Activated naive CD8-positive, alpha-beta T cell treated with anti-CD3 and anti-CD28 coated beads, Interleukin-2, amount 10 ng/mL, durations not matched to agents 7 days and 5 days (primary cell): Measurements from ENCODE around the gene SPATS2. TPM values are rescaled to one million over a fixed set of nuclear protein-coding genes. Genes with fewer than 3 reads are reported as not detected.
A peak's percentile ranks its signal among the peaks of the same experiment; 100 is the strongest.

Experiments used
- ATAC-seq: fragments of 150-1000 bp; cut with Tn5 transposase; one replicate; pipeline ENCODE4 v1.10.0; 2021; ENCODE audit warnings: low read depth, moderate library complexity
- POLR2A ChIA-PET: fragments of 350-600 bp; sonication (Branson Sonifier 250); formaldehyde crosslinking; loops from one replicate; lab custom pipeline; 2021; ENCODE audit warnings: antibody characterized with exemption; lab: Charles Lee
- DNase-seq: peaks from one replicate; pipeline ENCODE4 v3.0.0; 2021
- H3K27ac Mint-ChIP-seq: one replicate; pipeline ENCODE4 v1.8.0; 2022; ENCODE audit warnings: mild to moderate bottlenecking, mixed read lengths
- H3K27me3 Mint-ChIP-seq: one replicate; pipeline ENCODE4 v1.8.0; 2022; ENCODE audit warnings: mild to moderate bottlenecking, moderate library complexity, mixed read lengths
- H3K36me3 Mint-ChIP-seq: one replicate; pipeline ENCODE4 v1.8.0; 2021; ENCODE audit warnings: mild to moderate bottlenecking, mixed read lengths
- H3K4me1 Mint-ChIP-seq: one replicate; pipeline ENCODE4 v1.8.0; 2021; ENCODE audit warnings: mixed read lengths
- H3K4me3 Mint-ChIP-seq: one replicate; pipeline ENCODE4 v1.8.0; 2022; ENCODE audit warnings: mild to moderate bottlenecking, moderate library complexity, mixed read lengths
- H3K9me3 Mint-ChIP-seq: one replicate; pipeline ENCODE4 v1.8.0; 2021; ENCODE audit warnings: mixed read lengths
- total RNA-seq, 2 experiments: library from RNA; stranded (reverse); gene quantifications; one replicate each; pipeline ENCODE4 v1.2.3, GENCODE V29; 2021

The SPATS2 gene
- total RNA-seq, 2 experiments from 2014 or later = 12.1 to 13.3 TPM

DNA sequence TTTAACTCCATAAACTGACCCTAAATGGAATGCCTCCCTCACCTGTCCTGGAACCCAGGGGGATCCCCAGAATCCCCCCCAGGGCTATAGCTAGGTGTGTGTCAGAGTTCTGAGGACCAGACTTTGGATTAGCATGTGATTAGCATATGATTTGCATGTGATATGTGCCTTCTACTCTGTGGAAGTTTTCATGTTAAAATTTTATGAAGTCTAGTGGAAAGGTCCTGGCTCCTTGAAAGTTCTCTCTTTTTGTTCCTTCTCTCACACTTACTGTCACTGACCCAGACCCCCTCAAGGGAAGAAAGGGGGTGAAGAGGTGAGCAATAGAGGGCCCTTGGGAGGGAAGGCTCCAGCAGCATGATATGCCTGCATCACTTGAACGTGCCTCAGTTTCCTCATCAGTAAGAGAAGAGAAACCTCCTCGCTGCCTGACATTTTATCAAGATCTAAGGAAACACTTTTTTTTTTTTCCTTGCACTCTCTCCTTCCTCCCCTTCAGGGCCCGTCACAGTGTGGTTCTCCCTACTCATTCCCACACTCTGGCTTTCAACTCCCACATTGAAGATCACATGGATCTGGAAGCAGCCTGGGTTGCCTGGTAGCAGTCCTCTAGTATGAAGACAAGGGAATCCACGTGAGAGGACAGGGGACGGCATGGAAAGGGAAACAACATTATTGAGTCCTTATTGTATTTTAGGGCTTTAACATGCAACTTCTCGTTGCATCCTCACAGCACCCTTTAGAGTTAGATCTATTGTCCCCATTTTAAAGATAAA, 27.0 kb upstream of the SPATS2 start:
- no peaks in the 10 kb centered on the region for H3K9me3 Mint-ChIP-seq
- DNase-seq = no peak
- no peak for ATAC-seq
- no peaks in the 10 kb centered on the region for H3K36me3 Mint-ChIP-seq
- H3K4me3 Mint-ChIP-seq = no peak overlapping the region
- peaks cover 86% of the 10 kb centered on the region for H3K27me3 Mint-ChIP-seq
- POLR2A ChIA-PET = no interaction called here
- H3K27ac Mint-ChIP-seq = no peak overlapping the region
- H3K4me1 Mint-ChIP-seq = peaks cover 14% of the 10 kb centered on the region

DNA sequence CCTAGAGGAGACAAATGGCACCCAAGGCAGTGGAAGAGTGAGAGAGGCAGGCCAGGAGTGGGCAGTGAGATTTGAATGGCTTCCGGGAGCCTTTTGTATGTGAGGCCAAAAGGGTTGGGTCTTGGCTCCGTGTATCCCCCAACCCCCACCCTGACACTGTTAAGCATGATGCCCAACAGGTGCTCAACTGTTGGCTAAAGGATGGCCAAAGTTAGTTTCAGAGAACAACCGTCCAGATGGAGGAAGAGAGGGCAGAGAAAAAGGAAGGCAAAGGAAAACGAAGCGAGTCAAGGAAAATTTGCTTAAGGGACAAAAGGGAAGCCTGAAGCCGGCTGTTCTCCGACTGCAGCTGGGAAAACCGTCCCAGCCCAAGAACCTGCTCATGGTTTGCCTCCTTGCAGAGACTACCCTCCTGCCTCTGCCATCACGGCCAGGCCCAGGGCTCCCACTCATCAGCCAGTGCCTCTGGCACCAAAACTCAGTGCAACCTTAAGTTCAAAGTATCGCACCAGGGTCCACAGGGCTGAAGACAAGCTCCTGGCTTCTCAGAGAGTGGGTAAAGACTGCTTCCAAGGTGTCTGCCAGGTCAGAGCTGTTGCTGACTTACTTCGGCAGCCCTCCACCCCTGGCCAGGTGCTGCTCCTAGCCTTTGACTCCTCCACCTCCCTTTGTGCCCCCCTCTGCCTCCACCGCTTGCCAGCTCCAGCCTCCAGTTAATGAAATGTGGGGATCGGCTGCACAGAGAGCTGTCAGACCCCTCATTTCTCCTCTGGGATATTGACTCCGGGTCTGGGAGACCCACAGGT, 26.1 kb upstream of the SPATS2 start:
- peaks cover 17% of the 10 kb centered on the region for H3K4me1 Mint-ChIP-seq
- H3K9me3 Mint-ChIP-seq = no peaks in the 10 kb centered on the region
- no peak overlapping the region for H3K27ac Mint-ChIP-seq

DNA sequence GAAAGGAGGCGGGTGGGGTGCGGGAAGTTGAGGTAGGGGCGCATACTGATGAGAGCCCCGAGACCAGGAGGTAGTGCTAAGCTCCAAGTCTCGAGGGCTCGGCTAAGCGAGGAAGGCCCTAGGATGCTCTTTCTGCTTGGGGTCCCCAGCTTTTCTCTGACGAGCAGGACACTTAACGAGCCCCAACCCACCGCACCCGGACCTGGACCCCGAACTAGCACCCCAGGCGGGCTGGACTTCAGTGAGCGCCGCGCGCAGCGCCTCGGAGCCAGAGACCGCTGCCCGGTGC, 25.5 kb upstream of the SPATS2 start:
- Mint-ChIP-seq H3K36me3 (no peaks in the 10 kb centered on the region), H3K27me3 (peaks cover 91% of the 10 kb centered on the region), H3K27ac (no peak overlapping the region), H3K9me3 (no peaks in the 10 kb centered on the region), H3K4me3 (no peak overlapping the region), H3K4me1 (peaks cover 21% of the 10 kb centered on the region)
- DNase-seq = no peak
- ATAC-seq = no peak
- POLR2A ChIA-PET = interaction anchor here (1.3 to 2.8 kb wide), 3 partner anchors 19 to 78 kb away, joined by 3 to 16 read pairs (median 4); partner anchors contain the start of gene TROAP

More for the DNA sequence above, 26.1 kb upstream of the SPATS2 start:
- H3K4me3 Mint-ChIP-seq = no peak overlapping the region
- no peak for ATAC-seq
- no peaks in the 10 kb centered on the region for H3K36me3 Mint-ChIP-seq
- DNase-seq = no peak
- POLR2A ChIA-PET = interaction anchor here (1.5 to 2.8 kb wide), 2 partner anchors 18 to 77 kb away, joined by 3 to 16 read pairs; partner anchors contain the start of gene TROAP
- H3K27me3 Mint-ChIP-seq = peaks cover 88% of the 10 kb centered on the region

DNA sequence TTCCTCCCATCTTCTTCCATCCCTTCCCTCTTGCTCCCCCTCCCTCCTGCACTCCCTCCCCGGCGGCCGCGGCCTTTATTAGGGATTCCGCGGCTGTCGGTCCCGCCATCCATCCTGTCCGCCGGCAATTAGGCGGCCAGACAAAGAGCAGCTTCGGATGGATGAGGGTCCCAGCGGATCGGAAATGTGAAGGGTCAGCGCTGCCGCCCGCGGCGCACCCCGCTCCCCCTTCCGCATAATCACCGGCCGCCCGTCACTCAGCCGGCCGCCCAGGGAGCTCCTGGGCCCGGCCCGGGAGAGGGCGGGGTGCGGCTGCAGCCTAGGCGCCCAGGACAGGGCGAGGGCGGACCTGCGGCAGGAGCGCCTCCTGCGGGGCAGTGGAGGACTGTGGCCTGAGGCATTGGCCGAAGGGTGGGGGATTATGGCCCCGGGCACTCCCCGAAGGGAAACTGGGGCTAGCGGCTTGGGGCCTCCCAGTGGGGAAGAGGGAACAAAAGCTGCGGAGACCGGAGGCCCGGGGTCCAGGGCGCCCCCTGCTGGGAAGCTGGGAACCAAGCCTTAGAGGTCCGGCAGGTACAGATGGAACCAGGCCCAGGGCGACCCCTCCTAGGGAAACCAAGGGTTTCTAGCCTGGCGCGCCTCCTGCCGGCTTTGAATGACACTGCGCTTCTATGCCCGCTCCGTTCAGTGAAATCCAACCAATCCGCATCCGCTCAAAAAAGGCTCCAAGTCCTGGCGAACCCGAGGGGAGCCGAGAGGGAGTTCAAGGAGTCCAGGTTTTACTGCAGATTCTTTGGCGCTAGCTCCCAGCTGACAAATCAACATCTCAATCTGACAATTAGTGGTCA, 25.0 kb upstream of the SPATS2 start:
- Mint-ChIP-seq H3K27me3 (peaks cover 91% of the 10 kb centered on the region), H3K9me3 (no peaks in the 10 kb centered on the region), H3K27ac (no peak overlapping the region), H3K36me3 (no peaks in the 10 kb centered on the region), H3K4me1 (peaks cover 26% of the 10 kb centered on the region), H3K4me3 (peak overlapping the region; percentile 70)
- ATAC-seq (peak; percentile 73), DNase-seq (peak; percentile 84)
- POLR2A ChIA-PET = interaction anchor here (0.6 to 2.8 kb wide), 8 partner anchors 10 to 1978 kb away, joined by 3 to 16 read pairs (median 4); partner anchors contain the start of gene TROAP

DNA sequence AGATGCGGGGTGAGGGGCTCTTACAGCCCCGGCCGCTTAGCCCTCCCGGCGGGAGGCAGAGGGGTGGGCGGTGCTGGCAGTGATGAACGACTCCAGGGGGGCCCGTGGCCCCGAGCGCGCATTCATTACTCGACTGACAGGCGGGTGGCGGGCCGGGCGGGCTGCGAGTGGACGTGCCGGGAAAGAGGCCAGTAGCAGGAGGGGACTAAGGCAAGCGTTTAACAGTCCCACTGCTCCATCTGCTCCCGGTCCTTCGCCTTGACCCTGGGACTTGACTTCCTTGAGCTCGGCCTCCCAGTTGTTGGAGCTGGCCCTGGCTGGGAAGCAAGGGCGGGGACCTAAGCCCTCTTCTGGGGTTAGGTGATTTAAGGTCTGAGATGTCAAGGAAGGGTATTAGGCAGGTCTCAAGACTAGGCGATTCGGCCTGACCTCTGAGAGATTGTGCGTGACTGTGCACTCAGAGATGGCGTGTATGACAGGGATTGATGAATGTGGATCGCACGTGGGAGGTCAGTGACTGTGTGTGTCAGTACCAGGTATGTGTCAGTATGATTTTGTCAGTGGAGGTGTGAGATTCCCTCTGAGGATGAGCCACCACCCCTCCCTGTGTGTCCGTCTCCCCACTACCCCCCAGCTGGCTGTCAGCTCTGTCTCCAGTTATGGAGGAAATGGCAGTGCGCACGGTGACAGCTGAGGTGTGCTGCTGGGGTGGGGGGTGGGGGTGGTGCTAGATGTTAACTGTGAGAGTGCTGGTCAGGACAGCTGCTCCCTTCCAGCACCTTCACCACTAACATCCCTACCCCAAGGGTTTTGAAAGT, 24.1 kb upstream of the SPATS2 start:
- no peaks in the 10 kb centered on the region for H3K36me3 Mint-ChIP-seq
- H3K9me3 Mint-ChIP-seq = no peaks in the 10 kb centered on the region
- peak overlapping the region; percentile 70 for H3K4me3 Mint-ChIP-seq
- POLR2A ChIA-PET = interaction anchor here (0.5 to 2.8 kb wide), 10 partner anchors 9 to 1978 kb away, joined by 3 to 16 read pairs (median 4); partner anchors contain the start of gene TROAP
- ATAC-seq = no peak
- no peak overlapping the region for H3K27ac Mint-ChIP-seq
- peaks cover 25% of the 10 kb centered on the region for H3K4me1 Mint-ChIP-seq
- no peak for DNase-seq
- H3K27me3 Mint-ChIP-seq = peaks cover 88% of the 10 kb centered on the region

DNA sequence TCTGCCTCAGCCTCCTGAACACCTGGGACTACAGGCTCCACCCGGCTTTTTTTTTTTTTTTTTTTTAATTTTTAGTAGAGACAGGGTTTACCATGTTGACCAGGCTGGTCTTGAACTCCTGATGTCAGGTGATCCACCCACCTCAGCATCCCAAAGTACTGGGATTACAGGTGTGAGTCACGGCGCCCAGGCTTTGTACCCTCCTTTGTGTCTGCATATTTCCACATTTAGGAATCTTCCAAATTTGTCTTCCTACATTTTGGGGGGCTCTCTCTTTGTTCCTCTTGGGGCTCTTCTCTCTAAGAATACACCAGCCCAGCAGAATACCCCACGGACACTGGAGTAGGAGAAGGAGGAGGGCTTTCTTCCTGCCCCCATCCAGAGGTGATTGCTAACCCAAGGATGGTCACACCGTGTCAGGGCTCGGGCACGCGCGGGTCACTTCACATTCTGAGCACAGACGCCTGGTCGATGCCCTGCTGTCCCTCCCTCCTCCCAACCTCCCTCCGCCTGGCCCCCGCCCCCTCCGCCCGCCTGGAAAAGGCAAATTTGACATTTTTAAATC, 22.7 kb upstream of the SPATS2 start:
- POLR2A ChIA-PET = no interaction called here
- Mint-ChIP-seq H3K4me3 (no peak overlapping the region), H3K36me3 (no peaks in the 10 kb centered on the region), H3K27me3 (peaks cover 85% of the 10 kb centered on the region), H3K9me3 (no peaks in the 10 kb centered on the region), H3K4me1 (peaks cover 25% of the 10 kb centered on the region), H3K27ac (no peak overlapping the region)
- ATAC-seq (no peak), DNase-seq (no peak)

DNA sequence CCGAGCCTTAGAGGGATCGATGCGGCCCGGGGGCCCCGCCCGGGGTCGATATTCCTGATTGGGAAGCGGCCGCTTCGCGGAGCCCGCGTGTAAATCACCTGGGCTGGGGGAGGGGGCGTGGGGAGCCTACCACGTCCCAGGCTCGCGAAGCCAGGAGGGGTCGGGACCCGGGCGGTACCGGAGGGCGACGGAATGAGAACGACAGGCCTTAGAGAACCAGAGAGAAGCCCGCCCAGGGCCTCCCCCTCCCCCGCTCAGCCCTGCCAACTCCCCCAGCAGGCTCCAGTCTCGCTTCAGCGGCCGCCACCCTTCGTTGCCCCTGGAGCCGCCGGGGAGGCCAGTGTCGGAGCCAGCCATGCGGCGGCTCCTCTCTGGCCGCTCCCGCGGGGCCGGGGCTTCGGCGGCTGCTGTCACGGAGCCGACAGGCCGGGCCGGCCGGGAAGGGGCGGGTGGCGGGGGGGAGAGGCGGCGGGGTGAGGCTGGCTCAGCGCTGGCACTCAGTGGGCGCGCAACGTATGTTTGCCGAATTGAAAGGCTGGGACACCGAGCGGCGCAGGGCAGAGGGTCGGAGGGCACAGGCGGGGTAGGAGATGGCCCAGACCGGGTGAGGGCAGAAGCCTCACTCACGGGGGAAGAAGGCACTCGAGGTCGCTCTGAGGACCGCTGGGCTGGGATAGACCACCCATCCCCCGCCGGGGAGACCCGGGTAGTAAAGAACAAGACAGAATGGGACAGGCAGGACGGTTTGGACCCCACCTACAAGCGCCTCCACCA, 22.0 kb upstream of the SPATS2 start:
- Mint-ChIP-seq H3K4me1 (peaks cover 25% of the 10 kb centered on the region), H3K27me3 (peaks cover 85% of the 10 kb centered on the region), H3K9me3 (no peaks in the 10 kb centered on the region), H3K4me3 (peak overlapping the region; percentile 29), H3K36me3 (no peaks in the 10 kb centered on the region), H3K27ac (no peak overlapping the region)
- ATAC-seq = no peak
- peak; percentile 49 for DNase-seq
- POLR2A ChIA-PET = interaction anchor here (2.8 kb wide), 1 partner anchor 21 kb away, joined by 18 read pairs; the partner anchor contains the start of gene SPATS2

DNA sequence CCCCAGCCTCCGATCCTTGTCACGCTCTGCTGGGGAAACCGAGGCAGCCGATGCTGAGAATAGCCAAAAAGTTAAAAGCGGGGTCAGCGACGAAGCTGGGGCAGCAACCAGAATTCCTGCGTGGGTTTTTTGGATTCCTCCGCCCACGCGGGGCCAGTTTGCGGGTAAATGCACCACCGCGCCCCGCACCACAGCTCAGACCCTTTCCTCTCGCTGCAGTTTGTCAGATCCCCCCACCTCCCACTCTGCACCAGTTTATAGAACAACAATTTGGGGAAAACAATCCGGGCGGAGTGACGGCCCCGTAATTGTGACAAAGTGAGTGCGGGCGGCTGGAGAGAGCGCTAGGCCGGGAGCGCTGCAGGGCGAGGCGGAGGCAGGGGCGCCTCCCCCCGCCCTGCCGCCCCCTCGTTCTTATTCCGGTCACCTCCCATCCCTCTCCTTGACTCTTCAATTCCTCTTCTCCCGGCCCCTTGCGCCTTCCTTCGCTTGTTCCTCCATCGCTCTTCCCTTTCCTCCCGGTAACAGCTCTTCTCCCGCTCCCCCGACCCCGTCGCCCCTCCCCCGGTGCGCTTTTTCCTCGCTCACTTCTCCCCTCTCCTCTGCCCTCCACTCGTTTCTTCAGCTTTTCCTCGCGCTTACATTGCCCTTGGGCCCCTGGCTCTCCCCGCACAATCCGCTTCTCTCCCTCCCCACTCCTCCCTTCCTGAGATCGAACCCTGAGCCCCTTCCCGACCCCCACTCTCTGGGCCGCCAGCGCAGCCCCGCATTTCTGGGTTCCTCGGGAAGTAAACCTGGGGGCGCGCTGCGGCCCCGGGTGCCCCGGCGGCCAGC, 21.2 kb upstream of the SPATS2 start:
- POLR2A ChIA-PET = interaction anchor here (1.7 to 2.8 kb wide), 2 partner anchors 13 to 21 kb away, joined by 7 to 18 read pairs; partner anchors contain the start of gene SPATS2
- Mint-ChIP-seq H3K27ac (no peak overlapping the region), H3K36me3 (no peaks in the 10 kb centered on the region), H3K4me3 (peak overlapping the region; percentile 81), H3K9me3 (no peaks in the 10 kb centered on the region), H3K4me1 (peaks cover 25% of the 10 kb centered on the region), H3K27me3 (peaks cover 84% of the 10 kb centered on the region)
- no peak for DNase-seq
- no peak for ATAC-seq

DNA sequence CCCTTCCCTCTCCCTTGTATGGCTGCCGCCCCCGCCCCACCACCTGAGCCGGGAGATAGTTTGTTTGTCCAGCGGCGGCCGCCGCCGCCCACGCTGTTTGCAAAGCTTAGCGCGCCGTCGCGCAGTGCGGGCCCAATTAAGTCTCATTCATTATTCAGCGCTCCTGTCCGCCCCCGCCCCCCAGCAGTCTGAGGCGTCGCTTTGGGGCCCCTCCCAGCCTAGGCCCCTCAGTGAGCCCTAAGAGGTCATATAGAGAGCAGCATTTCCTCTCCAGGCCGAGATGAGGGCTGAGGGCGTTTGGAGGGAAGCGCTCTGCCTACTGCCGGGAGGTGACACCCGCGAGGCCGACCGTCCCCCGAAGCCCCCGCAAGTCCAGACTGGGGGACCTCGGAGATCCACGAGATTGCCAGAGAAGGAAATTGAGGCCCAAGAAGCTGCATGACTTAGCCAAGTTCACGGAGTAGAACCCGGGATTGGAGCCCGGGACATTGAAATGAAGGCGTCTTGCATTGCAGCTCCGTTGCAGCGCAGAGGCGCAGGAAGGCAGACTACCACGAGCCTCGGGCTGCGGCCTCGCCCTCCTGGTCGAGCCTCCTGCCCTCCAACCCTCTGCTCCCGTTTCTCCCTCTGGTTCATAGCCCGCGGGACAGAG, 20.5 kb upstream of the SPATS2 start, which contains the start of gene DNAJC22:
Gene DNAJC22 (plus strand): TSS at position 230 of the 652 bp plus-strand sequence. CDS start 1,985 bp downstream, outside the sequence.
- Mint-ChIP-seq H3K4me1 (peaks cover 25% of the 10 kb centered on the region), H3K27ac (peak within 1 kb of the TSS; percentile 55), H3K4me3 (peak within 1 kb of the TSS; percentile 81), H3K9me3 (no peaks in the 10 kb centered on the region), H3K27me3 (peaks cover 80% of the 10 kb centered on the region), H3K36me3 (no peaks in the 10 kb centered on the region)
- peak; percentile 43 for ATAC-seq
- POLR2A ChIA-PET = interaction anchor here (0.5 to 2.8 kb wide), 7 partner anchors 14 to 1519 kb away, joined by 3 to 18 read pairs (median 3); partner anchors contain the start of genes SPATS2 and TROAP
- peak; percentile 65 for DNase-seq
